ENCODE measurements around the gene GBP2. TPM values are rescaled to one million over a fixed set of nuclear protein-coding genes. Genes with fewer than 3 reads are reported as not detected.
A peak's percentile ranks its signal among the peaks of the same experiment; 100 is the strongest.

The GBP2 gene, protein sequence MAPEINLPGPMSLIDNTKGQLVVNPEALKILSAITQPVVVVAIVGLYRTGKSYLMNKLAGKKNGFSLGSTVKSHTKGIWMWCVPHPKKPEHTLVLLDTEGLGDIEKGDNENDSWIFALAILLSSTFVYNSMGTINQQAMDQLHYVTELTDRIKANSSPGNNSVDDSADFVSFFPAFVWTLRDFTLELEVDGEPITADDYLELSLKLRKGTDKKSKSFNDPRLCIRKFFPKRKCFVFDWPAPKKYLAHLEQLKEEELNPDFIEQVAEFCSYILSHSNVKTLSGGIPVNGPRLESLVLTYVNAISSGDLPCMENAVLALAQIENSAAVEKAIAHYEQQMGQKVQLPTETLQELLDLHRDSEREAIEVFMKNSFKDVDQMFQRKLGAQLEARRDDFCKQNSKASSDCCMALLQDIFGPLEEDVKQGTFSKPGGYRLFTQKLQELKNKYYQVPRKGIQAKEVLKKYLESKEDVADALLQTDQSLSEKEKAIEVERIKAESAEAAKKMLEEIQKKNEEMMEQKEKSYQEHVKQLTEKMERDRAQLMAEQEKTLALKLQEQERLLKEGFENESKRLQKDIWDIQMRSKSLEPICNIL
- total RNA-seq (2014; rRNA removed; shearing (Covaris generic)), result 1.4 and 3.4 TPM in 2 replicates
- 3.1 and 3.7 TPM in 2 replicates for polyA plus RNA-seq (2015; cell fraction: cytosol; rRNA removed)
- polyA plus RNA-seq (2015; cell fraction: nucleus; rRNA removed), result 5.4 and 5.9 TPM in 2 replicates

DNA sequence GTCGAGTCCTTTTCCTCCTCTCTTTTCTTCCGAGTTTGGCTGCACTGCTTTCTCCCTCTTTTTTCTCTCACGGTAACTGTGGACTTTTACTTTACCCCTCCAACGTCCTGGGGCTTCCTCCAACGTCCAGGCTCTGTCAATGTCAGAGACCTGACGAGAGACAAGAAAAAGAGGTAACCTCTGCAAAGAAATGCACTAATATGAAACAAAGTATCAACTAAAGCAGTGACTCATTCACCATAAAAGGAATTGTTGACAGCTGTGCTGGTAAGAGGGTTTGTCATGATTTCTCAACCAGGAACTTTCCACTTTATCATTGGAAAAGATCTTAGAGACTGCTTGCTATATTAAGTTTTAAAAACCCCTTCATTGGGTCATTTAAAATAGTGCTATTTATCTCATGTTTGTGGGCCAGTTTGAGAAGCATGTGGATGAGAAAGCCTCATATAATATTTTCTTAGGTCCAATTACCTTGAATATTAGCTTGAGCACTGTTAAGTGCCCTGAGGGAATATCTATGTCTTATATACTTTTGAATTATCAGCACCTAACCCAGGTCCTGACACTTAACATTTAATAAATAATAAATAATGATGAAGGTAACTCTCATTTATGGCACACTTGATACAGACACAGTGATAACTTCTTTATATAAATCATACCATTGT lies at the start of gene GBP2:
Gene GBP2, minus strand, starts transcription at position 202 of the 668 bp plus-strand sequence. CDS start 4,148 bp downstream, outside the sequence.
- in situ Hi-C loops (cut with HindIII; ENCODE audit: low pct_unique_long_range_greater_than_20kb, low sequenced_read_pairs), result no loop called here
- no peak for DNase-seq (ENCODE audit: low read depth, low spot score)

DNA sequence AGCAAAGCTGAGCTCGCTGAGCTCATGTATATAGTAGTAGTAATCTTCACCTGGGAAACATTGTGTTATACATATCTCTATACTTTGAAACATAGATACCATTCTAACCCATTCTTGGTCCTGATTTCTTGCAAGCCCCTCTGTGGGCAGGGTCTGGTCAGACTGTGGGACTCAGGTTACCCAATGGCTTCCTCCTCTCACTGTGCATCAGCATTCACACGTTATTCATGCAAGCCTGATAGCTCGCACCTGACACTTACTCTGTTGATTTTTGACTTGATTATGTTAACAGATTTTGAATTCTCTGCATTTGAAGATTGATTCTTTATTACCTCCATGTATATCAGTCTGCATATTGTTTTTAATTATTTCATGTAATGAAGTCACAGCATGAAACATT lies 48.6 kb upstream of the GBP2 start:
- in situ Hi-C loops (cut with HindIII; ENCODE audit: low pct_unique_long_range_greater_than_20kb, low sequenced_read_pairs), result no loop called here
- DNase-seq (ENCODE audit: low read depth, low spot score), result no peak

DNA sequence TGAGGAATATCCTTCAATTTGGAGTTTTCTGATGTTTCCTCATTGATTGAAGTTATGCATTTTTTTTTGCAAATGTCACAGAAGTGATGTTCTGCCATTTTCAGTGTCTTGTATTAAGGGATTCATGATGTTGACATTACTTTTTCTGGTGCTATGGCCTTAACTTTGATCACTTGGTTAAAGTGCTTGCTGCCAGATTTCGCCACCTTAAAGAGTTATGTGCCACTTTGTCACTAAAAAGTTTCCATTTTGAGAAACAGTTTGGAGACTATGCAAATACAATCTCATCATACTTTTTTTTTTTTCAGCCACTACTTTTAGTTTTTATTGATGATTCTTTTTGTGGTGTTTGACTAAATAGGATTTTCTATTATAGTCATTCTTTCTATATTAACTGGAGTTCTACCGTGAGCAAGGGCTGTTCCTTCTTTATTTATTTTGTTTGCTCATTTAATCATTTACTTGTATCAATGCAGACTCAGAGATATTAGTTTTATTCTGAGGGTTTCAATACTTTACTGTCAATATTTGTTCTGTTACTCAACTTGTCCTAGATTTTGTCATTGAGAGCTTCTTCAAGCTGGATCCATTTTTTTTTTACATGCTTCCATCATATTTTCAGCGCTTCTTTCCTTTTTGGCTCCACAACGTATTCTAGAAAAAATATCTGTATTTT lies 46.7 kb upstream of the GBP2 start:
- DNase-seq (ENCODE audit: low read depth, low spot score), result no peak
- in situ Hi-C loops (cut with HindIII; ENCODE audit: low pct_unique_long_range_greater_than_20kb, low sequenced_read_pairs), result no loop called here

DNA sequence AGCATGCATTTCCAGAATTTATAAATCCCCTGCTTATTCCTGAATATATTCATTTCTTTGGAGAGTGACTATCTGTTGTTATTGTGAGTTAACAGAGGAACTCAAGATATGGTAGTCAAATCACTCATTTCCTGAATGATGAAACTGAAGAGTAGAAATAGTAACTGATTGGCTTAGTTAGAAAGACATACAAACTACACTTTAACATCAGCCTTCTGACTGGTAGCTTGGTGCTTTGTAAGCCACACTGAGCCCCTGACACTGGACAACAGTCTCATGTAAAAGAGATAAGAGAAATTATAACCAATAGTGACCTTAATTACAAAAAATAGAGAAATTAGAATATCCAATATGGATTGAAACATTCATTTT lies 45.1 kb upstream of the GBP2 start:
- in situ Hi-C loops (cut with HindIII; ENCODE audit: low pct_unique_long_range_greater_than_20kb, low sequenced_read_pairs), result no loop called here
- DNase-seq (ENCODE audit: low read depth, low spot score), result no peak

DNA sequence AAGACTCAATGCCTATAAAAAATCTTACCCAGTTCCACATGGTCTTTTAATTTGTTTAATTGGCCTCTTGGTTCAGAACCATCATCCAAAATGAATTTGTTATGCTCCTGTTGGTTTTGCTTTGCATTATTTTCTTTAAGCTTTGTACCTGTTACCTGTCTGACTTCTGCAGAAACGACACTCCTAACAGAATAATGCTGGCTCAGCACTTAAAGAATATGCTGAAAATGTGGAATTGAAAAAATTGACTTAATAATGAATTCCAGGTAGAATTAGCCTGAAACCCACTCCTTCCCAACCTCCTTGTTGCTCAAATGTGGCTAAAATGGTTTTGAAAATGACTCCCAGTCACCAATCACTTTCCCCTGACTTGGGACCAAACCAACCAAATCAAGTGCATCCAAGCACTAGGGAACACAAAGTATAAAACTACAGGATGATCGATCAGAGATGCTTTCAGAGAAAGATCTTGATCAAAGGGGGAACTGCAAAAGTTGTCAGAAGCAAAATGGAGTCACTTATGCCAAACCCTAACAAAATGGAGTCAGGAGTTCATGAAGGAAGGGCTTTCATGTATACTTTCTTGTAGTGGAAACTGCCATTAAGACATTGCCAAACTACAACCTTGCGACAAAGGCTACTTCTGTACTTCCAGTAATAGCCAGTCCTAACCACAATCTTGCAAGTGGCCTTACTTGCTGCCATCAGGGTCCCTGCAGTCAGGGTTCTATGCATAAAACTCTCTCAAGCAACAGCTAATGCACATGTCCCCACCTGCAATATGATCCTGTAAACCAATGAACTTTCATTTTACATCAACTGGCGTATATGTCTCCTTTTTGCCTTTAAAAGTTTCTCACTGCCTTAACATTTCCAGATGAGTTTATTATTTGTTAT lies 44.5 kb upstream of the GBP2 start:
- DNase-seq (ENCODE audit: low read depth, low spot score), result no peak
- in situ Hi-C loops (cut with HindIII; ENCODE audit: low pct_unique_long_range_greater_than_20kb, low sequenced_read_pairs), result no loop called here

DNA sequence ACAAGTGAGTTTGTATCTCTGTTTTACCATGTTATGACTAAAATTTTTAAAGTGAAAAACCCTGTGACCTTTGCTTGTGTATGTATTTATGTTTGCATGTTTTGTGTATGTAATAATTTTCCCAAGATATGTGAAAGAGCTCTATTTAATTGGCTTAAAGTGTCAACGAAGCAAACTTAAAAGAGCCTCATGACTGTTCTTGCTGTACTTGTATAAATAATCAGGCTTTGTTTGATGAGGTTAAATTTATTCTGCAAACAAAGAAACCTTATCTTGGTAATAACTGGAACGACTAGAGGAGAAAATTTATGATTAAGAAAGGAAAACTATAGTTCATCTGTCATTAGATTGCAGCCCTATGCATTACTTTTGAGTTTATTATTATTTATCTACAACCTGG lies 43.3 kb upstream of the GBP2 start:
- in situ Hi-C loops (cut with HindIII; ENCODE audit: low pct_unique_long_range_greater_than_20kb, low sequenced_read_pairs), result no loop called here

DNA sequence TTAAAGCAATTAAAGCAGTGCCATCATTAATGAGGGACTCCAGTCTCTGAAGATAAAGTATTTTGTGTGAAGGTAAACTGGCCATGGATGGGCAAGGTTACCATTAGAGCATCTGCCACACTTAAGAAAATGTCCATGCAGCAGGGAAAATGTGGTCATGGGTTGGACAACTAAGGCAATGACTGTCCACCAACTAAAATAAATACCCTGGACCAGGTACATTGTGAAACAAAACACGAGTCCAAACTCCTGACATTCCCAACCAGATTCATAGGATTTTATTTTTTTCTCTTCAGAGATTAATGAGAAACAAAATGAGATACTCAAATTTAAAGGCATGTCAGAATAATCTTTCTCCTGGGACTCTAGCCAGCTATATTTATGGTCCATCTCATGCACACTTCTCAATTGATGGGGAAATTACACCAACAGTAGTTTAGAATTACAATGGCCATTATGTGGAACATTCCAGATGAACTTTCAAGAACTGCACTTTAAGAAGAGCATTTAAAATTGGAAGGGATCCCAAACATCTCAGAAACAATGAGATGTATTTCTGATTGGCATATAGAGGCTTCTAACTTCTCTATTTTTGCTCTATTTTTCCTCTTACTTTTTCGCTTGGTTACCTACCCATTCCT lies 41.8 kb upstream of the GBP2 start:
- in situ Hi-C loops (cut with HindIII; ENCODE audit: low pct_unique_long_range_greater_than_20kb, low sequenced_read_pairs), result no loop called here
- no peak for DNase-seq (ENCODE audit: low read depth, low spot score)

More for the DNA sequence above, 43.3 kb upstream of the GBP2 start:
- DNase-seq (ENCODE audit: low read depth, low spot score), result peak; percentile 78

DNA sequence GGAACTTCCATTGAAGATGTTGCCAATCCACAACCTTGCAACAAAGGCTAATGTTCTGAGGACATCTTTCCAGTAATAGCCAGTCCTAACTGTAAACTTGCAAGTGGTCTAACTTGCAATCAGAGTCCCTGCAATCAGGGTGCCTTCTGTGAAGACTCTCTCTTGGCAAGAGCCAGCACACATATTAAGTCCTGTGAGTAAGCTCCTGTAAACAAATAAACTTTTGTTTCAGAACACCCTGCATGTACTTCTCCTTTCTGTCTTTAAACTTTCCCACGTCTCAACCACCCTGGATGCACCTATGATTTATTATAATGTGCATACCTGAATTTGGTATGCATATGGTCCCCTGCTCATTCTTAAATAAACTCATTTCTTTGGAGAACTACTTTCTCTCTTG lies 40.8 kb upstream of the GBP2 start:
- in situ Hi-C loops (cut with HindIII; ENCODE audit: low pct_unique_long_range_greater_than_20kb, low sequenced_read_pairs), result no loop called here
- DNase-seq (ENCODE audit: low read depth, low spot score), result peak; percentile 11

DNA sequence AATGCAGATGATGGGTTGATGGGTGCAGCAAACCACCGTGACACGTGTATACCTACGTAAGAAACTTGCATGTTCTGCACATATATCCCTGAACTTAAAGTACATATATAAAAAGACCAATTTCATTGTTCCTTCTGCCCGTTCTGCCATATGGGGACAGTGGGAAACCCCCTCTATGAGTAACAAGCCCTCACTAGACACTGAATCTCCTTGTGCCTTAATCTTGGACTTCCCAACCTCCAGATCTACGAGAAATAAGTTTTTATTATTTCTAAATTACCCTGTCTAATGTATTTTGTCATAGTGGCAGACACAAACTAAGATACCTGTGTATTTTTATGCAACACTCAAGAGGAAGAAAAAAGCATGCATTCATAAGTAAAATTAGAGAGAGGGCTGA lies 39.9 kb upstream of the GBP2 start:
- in situ Hi-C loops (cut with HindIII; ENCODE audit: low pct_unique_long_range_greater_than_20kb, low sequenced_read_pairs), result no loop called here
- no peak for DNase-seq (ENCODE audit: low read depth, low spot score)

DNA sequence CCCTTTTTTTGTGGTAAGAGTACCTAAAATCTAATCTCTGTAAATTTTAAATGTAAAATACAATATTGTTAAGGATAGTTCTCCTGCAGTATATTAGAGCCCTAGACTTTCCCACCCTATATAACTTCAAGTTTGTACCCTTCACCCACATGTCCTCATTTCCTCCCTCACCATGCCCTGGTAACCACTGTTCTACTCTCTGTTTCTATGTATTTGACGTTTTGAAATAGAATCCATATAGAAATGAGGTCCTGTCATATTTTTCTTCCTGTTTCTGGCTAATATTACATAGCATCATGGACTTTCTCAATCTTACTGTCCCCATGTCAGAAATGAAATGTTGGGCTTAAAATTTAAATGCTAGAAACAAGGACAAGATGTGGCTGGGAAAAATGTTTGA lies 25.1 kb upstream of the GBP2 start:
- in situ Hi-C loops (cut with HindIII; ENCODE audit: low pct_unique_long_range_greater_than_20kb, low sequenced_read_pairs), result no loop called here

DNA sequence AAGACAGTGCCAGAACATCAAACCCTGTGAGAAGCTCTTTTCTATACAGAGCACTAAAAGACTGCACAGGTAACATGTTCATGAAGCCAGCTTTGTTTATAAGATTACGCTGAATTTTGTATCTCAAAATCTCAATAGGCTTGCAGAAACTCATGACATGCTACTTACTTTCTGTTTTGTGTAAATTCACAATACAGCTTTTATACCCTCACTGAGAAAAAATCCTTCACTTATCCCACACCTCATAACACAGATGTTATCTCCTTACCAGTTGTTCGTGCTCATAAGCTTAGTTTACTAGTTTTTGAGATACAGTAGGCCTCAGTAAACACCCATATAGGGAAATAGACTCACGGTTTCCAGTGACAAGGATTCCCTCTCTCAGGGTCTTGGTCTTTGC lies 24.1 kb upstream of the GBP2 start:
- no peak for DNase-seq (ENCODE audit: low read depth, low spot score)
- in situ Hi-C loops (cut with HindIII; ENCODE audit: low pct_unique_long_range_greater_than_20kb, low sequenced_read_pairs), result no loop called here

More for the DNA sequence above, 25.1 kb upstream of the GBP2 start:
- no peak for DNase-seq (ENCODE audit: low read depth, low spot score)

DNA sequence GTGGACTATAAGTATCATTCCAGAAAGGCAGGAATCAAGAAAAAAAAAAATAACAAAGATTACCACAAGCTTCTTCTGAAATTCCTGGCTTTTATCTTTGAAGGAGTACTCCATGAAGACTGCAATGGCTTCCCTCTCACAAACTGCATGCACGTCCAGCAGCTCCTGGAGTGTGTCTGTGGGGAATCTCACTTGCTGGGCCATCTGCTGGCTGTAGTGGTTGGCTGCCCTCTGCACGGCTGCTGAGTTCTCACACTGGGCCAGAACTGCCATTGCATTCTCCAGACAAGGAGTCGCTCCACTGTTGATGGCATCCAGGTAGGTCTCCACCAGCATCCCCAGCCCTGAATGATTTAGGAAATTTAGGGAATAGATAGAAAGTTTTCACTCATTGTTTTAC lies 23.3 kb upstream of the GBP2 start:
- in situ Hi-C loops (cut with HindIII; ENCODE audit: low pct_unique_long_range_greater_than_20kb, low sequenced_read_pairs), result no loop called here
- peak; percentile 70 for DNase-seq (ENCODE audit: low read depth, low spot score)

DNA sequence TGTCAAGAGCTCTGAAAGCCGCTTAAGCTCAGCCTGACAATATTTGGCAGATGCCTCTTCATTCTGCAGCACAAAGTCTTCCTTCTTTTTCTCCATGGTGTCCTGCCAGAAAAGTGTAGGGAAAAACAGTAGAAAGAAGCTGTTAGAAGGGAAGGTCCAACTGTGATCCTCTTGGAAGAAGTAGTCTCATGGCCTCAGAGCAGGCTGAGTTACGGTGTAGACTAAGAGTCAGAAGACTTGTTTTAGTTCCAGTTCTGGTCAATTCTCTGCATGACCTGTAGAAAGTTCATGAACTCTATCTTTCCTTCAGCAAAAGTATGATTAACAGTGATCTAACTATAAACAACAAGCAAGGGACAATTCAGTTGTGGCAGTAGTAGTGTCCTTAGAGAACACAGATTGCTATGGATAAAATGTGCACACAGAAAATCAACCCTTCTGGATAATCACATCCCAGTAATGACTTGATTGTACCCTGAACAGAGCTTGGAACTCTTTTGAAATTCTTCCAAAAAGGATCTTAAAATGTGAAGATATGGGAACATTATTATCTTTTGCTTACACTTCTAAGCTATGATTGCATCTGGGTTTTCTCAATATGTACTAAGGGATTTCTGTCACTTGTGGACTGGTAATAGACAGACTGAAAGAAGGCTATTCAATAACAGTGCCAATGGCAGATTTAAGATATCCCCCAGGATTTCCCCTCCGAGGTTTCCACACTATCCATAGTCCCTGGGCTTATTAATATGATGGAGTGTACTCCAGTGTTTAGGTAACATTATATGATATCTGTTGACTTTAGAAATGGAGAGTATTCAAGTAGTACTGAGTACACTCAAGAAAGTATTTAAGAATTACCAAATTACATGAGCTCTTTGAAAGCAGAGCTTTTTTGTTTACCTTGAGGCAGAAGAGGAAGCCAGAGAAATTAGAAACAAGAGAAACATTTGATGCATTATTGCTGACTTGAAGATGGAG lies 22.1 kb upstream of the GBP2 start:
- no peak for DNase-seq (ENCODE audit: low read depth, low spot score)
- in situ Hi-C loops (cut with HindIII; ENCODE audit: low pct_unique_long_range_greater_than_20kb, low sequenced_read_pairs), result no loop called here

DNA sequence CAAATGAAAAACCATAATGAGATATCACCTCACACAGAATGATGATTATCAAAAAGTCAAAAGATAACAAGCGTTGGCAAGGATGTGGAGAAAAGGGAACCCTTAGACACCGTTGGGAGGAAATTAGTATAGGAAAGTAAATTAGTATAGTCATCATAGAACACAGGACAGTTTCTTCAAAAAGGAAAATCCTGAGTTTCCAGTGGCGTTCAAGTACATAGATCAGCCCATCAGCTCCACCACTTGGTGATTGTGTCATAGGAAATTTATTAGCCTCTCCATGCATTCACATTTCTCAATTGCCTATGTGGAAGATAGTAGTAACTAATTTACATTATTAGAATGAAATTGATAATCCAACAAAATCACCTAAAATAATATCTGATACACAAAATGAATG lies 20.8 kb upstream of the GBP2 start:
- no peak for DNase-seq (ENCODE audit: low read depth, low spot score)
- in situ Hi-C loops (cut with HindIII; ENCODE audit: low pct_unique_long_range_greater_than_20kb, low sequenced_read_pairs), result no loop called here

DNA sequence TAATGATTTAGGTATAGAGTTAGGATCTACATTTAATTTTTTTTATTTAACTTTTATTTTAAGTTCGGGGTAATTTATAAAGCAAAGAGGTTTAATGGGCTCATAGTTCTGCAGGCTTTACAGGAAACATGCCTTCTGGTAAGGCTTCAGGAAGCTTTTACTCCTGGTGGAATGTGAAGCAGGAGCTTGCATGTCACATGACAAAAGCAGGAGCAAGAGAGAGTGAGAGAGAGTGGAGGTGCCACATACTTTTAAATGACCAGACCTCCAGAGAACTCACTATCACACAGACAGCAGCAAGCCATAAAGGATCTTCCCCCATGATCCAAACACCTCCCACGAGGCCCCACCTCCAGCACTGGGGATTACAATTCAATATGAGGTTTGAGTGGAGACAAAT lies 17.6 kb upstream of the GBP2 start:
- no peak for DNase-seq (ENCODE audit: low read depth, low spot score)
- in situ Hi-C loops (cut with HindIII; ENCODE audit: low pct_unique_long_range_greater_than_20kb, low sequenced_read_pairs), result no loop called here

DNA sequence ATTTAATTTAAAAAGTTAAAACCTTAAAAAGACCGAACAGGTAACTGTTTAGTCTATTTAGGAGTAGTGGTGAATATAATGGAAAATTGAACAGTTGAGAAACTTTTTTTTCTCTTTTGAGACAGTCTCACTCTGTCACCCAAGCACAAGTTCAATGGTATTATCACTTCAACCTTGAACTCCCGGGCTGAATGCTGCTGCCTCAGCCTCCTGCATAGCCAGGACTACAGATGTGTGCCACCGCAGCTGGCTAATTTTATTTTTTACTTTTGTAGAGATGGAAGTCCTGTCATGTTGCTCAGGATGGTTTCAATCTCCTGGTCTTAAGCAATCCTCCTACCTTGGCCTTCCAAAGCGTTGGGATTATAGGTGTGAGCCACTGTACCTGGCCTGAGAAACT lies 16.2 kb upstream of the GBP2 start:
- DNase-seq (ENCODE audit: low read depth, low spot score), result no peak
- in situ Hi-C loops (cut with HindIII; ENCODE audit: low pct_unique_long_range_greater_than_20kb, low sequenced_read_pairs), result no loop called here

Data from SK-MEL-5 (cell line).